CD4-positive, alpha-beta T cell (primary cell): ENCODE data around the gene NTRK2. TPM values are rescaled to one million over a fixed set of nuclear protein-coding genes. Genes with fewer than 3 reads are reported as not detected.

Source experiments
- ATAC-seq: fragments of 200-7000 bp; cut with Tn5 transposase; one replicate; pipeline ENCODE4 v1.10.0; 2022; ENCODE audit warnings: mild to moderate bottlenecking; ENCODE audit not compliant: poor library complexity
- CTCF ChIA-PET: fragments of 350-600 bp; sonication (Branson Sonifier 250); formaldehyde crosslinking; loops from one replicate; lab custom pipeline; 2021; ENCODE audit warnings: antibody characterized with exemption, inconsistent platforms; lab: Charles Lee
- POLR2A ChIA-PET: fragments of 350-600 bp; sonication (Branson Sonifier 250); formaldehyde crosslinking; loops from one replicate; lab custom pipeline; 2021; ENCODE audit warnings: antibody characterized with exemption, inconsistent platforms; lab: Charles Lee
- DNase-seq, 14 experiments: peaks; one replicate each; pipeline ENCODE4 v3.0.0-alpha.2; 2013 to 2020; ENCODE audit warnings: mixed read lengths in 2 of 14
- H3K27ac ChIP-seq, 2 donors: one replicate each; pipeline versions ENCODE4 v1.5.1 to v1.7.0; 2013; ENCODE audit warnings: low read length in 2 of 2, low read depth in 1 of 2, mild to moderate bottlenecking in 1 of 2
- H3K27me3 ChIP-seq, 2 experiments: 1 replicate in 1 of 2; 2 replicates in 1 of 2; pipeline versions ENCODE4 v1.6.1 to v1.7.0; 2013; ENCODE audit warnings: low read length in 2 of 2, control low read depth in 1 of 2, mild to moderate bottlenecking in 1 of 2, moderate library complexity in 1 of 2; ENCODE audit not compliant: insufficient read depth in 2 of 2, control insufficient read depth in 1 of 2
- H3K36me3 ChIP-seq: one replicate; pipeline ENCODE4 v1.6.1; 2013; ENCODE audit warnings: low read length, control low read depth; ENCODE audit not compliant: insufficient read depth
- H3K4me1 ChIP-seq: one replicate; pipeline ENCODE4 v1.6.1; 2013; ENCODE audit warnings: low read length, control low read depth; ENCODE audit not compliant: insufficient read depth
- H3K4me3 ChIP-seq: one replicate; pipeline ENCODE4 v1.5.1; 2013; ENCODE audit warnings: mild to moderate bottlenecking, low read length, moderate library complexity
- H3K9me3 ChIP-seq, 2 experiments: 1 replicate in 1 of 2; 2 replicates in 1 of 2; pipeline versions ENCODE4 v1.6.1 to v1.7.0; 2013; ENCODE audit warnings: low read length in 2 of 2, mild to moderate bottlenecking in 2 of 2, control low read depth in 1 of 2, moderate library complexity in 1 of 2; ENCODE audit not compliant: control insufficient read depth in 1 of 2, insufficient read depth in 1 of 2
- H3K27ac Mint-ChIP-seq: one replicate; pipeline ENCODE4 v1.8.0; 2020; ENCODE audit warnings: mixed read lengths
- H3K27me3 Mint-ChIP-seq: one replicate; pipeline ENCODE4 v1.8.0; 2021; ENCODE audit warnings: mixed read lengths
- H3K36me3 Mint-ChIP-seq: one replicate; pipeline ENCODE4 v1.8.0; 2021; ENCODE audit warnings: low read depth, mixed read lengths
- H3K4me1 Mint-ChIP-seq: one replicate; pipeline ENCODE4 v1.8.0; 2021; ENCODE audit warnings: low read depth, mixed read lengths
- H3K4me3 Mint-ChIP-seq: one replicate; pipeline ENCODE4 v1.8.0; 2020; ENCODE audit warnings: mild to moderate bottlenecking, mixed read lengths
- H3K9me3 Mint-ChIP-seq: one replicate; pipeline ENCODE4 v1.8.0; 2020; ENCODE audit warnings: mixed read lengths
- intact Hi-C, 2 experiments: fragments of 100-400 bp; cut with DNase I in 1 of 2; cut with micrococcal nuclease in 1 of 2; formaldehyde crosslinking; loops; one replicate each; pipeline versions ENCODE4 v1.15.1 to v1.9.0; 2023 to 2025; cut with DNase I, micrococcal nuclease
- total RNA-seq, 174 experiments: library from RNA in 2 of 174; stranded (reverse) in 2 of 174; gene quantifications; one replicate each; pipeline ENCODE4 v1.2.3 and lab custom pipeline; 2021 to 2026
- TF ChIP-seq, protein P1 (sequence below): fragments of 200-600 bp; IDR thresholded peaks from one replicate; pipeline ENCODE4 v1.8.0; 2022; ENCODE audit warnings: antibody characterized with exemption, mild to moderate bottlenecking

Gene NTRK2
- total RNA-seq, 2 experiments from 2014 or later: 0.06 to 0.14 TPM

- H3K27ac ChIP-seq: no peak overlapping the region
- POLR2A ChIA-PET: no interaction called here
- DNase-seq (no peak), ATAC-seq (no peak)
- no peaks in the 10 kb centered on the region for H3K9me3 Mint-ChIP-seq
- TF ChIP-seq, protein P1, sequence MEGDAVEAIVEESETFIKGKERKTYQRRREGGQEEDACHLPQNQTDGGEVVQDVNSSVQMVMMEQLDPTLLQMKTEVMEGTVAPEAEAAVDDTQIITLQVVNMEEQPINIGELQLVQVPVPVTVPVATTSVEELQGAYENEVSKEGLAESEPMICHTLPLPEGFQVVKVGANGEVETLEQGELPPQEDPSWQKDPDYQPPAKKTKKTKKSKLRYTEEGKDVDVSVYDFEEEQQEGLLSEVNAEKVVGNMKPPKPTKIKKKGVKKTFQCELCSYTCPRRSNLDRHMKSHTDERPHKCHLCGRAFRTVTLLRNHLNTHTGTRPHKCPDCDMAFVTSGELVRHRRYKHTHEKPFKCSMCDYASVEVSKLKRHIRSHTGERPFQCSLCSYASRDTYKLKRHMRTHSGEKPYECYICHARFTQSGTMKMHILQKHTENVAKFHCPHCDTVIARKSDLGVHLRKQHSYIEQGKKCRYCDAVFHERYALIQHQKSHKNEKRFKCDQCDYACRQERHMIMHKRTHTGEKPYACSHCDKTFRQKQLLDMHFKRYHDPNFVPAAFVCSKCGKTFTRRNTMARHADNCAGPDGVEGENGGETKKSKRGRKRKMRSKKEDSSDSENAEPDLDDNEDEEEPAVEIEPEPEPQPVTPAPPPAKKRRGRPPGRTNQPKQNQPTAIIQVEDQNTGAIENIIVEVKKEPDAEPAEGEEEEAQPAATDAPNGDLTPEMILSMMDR: no peak
- intact Hi-C loops: no loop called here
- H3K27me3 Mint-ChIP-seq: peaks cover 7% of the 10 kb centered on the region
- CTCF ChIA-PET: no interaction called here
- H3K9me3 ChIP-seq: no peaks in the 10 kb centered on the region
- no peaks in the 10 kb centered on the region for H3K4me1 ChIP-seq
- H3K27ac Mint-ChIP-seq: no peak overlapping the region
- no peaks in the 10 kb centered on the region for H3K27me3 ChIP-seq
- peaks cover 8% of the 10 kb centered on the region for H3K4me1 Mint-ChIP-seq
- no peak overlapping the region for H3K4me3 Mint-ChIP-seq
- no peak overlapping the region for H3K4me3 ChIP-seq
- H3K36me3 Mint-ChIP-seq: no peaks in the 10 kb centered on the region
- no peaks in the 10 kb centered on the region for H3K36me3 ChIP-seq
These were observed 78.6 kb downstream of the NTRK2 start for GRCh38 chr9:84748112-84748511.

GRCh38 chr9:84750152-84750865 lies 80.8 kb downstream of the NTRK2 start:
- Histone ChIP-seq H3K27me3 (no peaks in the 10 kb centered on the region), H3K4me3 (no peak overlapping the region), H3K36me3 (no peaks in the 10 kb centered on the region), H3K9me3 (no peaks in the 10 kb centered on the region), H3K27ac (no peak overlapping the region), H3K4me1 (no peaks in the 10 kb centered on the region)
- ChIA-PET CTCF (no interaction called here), POLR2A (no interaction called here)
- peaks cover 7% of the 10 kb centered on the region for H3K27me3 Mint-ChIP-seq
- H3K9me3 Mint-ChIP-seq: no peaks in the 10 kb centered on the region
- DNase-seq (no peak), ATAC-seq (no peak)
- no peak overlapping the region for H3K27ac Mint-ChIP-seq
- intact Hi-C loops: no loop called here
- TF ChIP-seq, protein P1: no peak
- H3K4me1 Mint-ChIP-seq: peaks cover 8% of the 10 kb centered on the region
- no peaks in the 10 kb centered on the region for H3K36me3 Mint-ChIP-seq
- H3K4me3 Mint-ChIP-seq: no peak overlapping the region

GRCh38 chr9:84751921-84752320 lies 82.4 kb downstream of the NTRK2 start:
- Mint-ChIP-seq H3K27ac (no peak overlapping the region), H3K36me3 (no peaks in the 10 kb centered on the region), H3K4me3 (no peak overlapping the region), H3K4me1 (peaks cover 8% of the 10 kb centered on the region), H3K27me3 (peaks cover 7% of the 10 kb centered on the region), H3K9me3 (no peaks in the 10 kb centered on the region)
- Histone ChIP-seq H3K4me3 (no peak overlapping the region), H3K4me1 (no peaks in the 10 kb centered on the region), H3K27ac (no peak overlapping the region), H3K36me3 (no peaks in the 10 kb centered on the region), H3K27me3 (no peaks in the 10 kb centered on the region), H3K9me3 (no peaks in the 10 kb centered on the region)
- peak in 3 of 14 experiments; percentile 16 to 36 (median 31) for DNase-seq
- TF ChIP-seq, protein P1: no peak
- intact Hi-C loops: no loop called here
- ChIA-PET CTCF (no interaction called here), POLR2A (no interaction called here)
- ATAC-seq: peak; percentile 48
